Neuron (in vitro differentiated cells): Measurements from ENCODE around the gene HNRNPC.

ENCODE experiments used
- H2AFZ ChIP-seq: one replicate; pipeline ENCODE4 v1.6.1; 2013; ENCODE audit warnings: low read depth, mild to moderate bottlenecking, inconsistent platforms, low read length, moderate library complexity
- H3K27me3 ChIP-seq: one replicate; pipeline ENCODE4 v1.6.1; 2013; ENCODE audit warnings: low read length; ENCODE audit not compliant: insufficient read depth
- H3K36me3 ChIP-seq: one replicate; pipeline ENCODE4 v1.6.1; 2013; ENCODE audit warnings: low read length; ENCODE audit not compliant: insufficient read depth
- H3K4me1 ChIP-seq: one replicate; pipeline ENCODE4 v1.6.1; 2013; ENCODE audit warnings: low read length; ENCODE audit not compliant: insufficient read depth
- H3K4me3 ChIP-seq: 2 replicates; pipeline ENCODE4 v1.5.1; 2013; ENCODE audit warnings: mild to moderate bottlenecking, low read length, moderate library complexity
- H3K9me3 ChIP-seq: one replicate; pipeline ENCODE4 v1.6.1; 2013; ENCODE audit warnings: low read length

Gene HNRNPC

DNA sequence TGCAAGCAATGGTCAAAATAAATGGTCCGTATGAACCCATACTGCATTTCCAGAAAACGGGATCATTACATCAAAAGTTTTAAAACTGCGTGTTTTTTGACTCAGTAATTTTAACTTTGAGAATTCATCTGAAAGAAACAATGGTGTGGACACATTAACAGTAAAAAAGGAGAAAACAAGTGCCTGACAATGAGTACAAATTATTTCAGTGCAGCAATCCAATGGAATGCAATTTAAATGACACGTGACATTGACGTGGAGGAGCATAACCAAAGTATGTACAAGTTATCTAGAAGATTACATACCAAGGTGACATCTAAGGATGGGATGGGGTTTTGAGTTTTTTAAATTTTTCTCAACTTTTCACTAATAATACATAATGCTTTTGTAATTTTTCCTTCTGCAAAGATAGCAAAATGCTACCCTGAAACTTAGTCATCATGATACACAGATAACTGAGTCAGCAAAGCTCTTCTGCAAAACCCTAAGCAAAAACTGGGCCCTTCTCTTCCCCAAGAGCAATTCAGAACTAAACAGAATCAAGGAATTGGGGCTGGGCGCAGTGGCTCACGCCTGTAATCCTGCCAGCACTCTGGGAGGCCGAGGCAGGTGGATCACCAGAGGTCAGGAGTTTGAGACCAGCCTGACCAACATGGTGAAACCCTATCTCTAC, 20.4 kb downstream of the HNRNPC start:
- Histone ChIP-seq H3K4me1 (no peaks in the 10 kb centered on the region), H2AFZ (no peak overlapping the region), H3K9me3 (no peaks in the 10 kb centered on the region), H3K27me3 (no peaks in the 10 kb centered on the region), H3K36me3 (peaks cover 89% of the 10 kb centered on the region), H3K4me3 (no peak overlapping the region)

DNA sequence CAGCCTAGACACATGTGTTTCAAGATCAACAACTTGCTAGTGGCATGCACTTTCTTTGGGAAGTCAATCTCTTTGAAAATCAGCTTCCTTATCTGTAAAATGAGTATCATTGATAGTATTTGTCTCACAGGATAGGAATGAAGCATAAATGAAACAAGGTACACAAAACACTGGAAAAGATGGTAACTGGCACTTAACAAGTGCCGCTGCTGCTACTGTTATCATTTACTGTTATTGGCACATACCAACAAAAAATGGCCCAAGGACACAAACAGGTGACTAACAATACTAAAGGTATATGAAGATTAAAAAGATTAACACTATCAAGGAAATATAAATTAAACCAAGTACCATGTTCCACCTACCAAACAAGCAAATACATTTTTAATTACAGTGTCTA, 20.9 kb downstream of the HNRNPC start:
- H3K4me1 ChIP-seq = no peaks in the 10 kb centered on the region
- peaks cover 88% of the 10 kb centered on the region for H3K36me3 ChIP-seq
- H3K4me3 ChIP-seq = no peak overlapping the region

DNA sequence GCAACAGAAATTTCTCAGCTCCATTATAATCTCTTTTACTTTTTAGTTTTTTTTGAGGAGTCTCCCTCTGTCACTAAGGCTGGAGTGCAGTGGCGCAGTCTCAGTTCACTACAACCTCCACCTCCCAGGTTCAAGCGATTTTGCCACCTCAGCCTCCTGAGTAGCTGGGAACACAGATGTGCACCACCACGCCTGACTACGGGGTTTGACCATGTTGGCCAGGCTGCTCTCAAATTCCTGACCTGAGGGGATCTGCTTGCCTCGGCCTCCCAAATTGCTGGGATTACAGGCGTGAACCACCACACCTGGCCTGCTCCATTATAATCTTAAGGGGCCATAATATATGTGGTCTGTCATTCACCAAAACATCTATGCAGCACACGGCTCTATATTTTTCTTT, 23.4 kb downstream of the HNRNPC start:
- Histone ChIP-seq H2AFZ (no peak overlapping the region), H3K27me3 (no peaks in the 10 kb centered on the region), H3K4me3 (no peak overlapping the region), H3K9me3 (no peaks in the 10 kb centered on the region), H3K4me1 (no peaks in the 10 kb centered on the region), H3K36me3 (peaks cover 84% of the 10 kb centered on the region)

More for the DNA sequence above, 20.9 kb downstream of the HNRNPC start:
- no peak overlapping the region for H2AFZ ChIP-seq
- H3K27me3 ChIP-seq = no peaks in the 10 kb centered on the region
- no peaks in the 10 kb centered on the region for H3K9me3 ChIP-seq

DNA sequence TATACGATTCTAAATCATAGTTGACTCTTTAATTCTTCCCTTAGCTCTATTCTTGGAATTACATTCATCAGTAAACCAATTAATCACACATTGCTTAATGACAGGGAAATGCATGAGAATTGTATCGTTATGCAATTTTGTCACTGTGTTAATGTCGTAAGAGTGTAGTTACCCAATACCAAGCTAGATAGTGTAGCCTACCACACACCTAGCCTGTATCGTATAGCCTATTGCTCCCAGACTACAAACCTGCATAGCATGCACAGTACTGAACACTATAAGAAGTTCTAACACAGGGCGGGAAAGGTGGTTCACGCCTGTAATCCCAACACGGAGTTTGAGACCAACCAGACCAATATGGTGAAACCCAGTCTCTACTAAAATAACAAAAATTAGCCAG, 24.7 kb downstream of the HNRNPC start:
- Histone ChIP-seq H3K9me3 (no peaks in the 10 kb centered on the region), H3K4me1 (no peaks in the 10 kb centered on the region), H3K27me3 (no peaks in the 10 kb centered on the region), H2AFZ (no peak overlapping the region), H3K4me3 (no peak overlapping the region), H3K36me3 (peaks cover 82% of the 10 kb centered on the region)

DNA sequence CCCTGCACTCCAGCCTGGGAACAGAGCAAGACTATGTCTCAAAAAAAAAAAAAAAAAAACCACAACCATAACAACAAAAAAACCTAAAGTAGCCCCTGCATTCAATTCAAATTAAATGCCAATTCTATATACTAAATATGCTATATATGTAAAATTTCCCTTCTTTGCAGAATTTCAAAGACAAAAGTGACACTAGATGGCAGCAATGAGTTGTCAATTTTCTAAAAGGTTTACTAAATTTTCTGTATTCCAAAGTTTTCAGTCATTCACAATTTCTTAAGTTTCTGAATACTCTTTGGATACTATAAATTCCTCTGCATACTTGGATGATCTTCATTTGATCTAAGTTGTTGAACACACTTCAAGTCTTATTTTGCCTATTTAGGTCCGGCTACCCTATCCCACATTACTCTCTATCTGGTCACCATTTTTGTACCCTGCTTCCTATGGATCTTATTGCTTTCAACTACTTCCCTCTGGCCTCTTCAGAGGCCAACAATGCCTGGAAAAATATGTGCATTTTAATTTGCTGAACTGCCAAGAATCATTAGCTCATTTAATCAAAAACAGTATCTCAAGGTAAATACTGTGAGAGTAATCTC, 27.9 kb downstream of the HNRNPC start:
- H3K27me3 ChIP-seq = no peaks in the 10 kb centered on the region
- no peaks in the 10 kb centered on the region for H3K4me1 ChIP-seq
- H3K36me3 ChIP-seq = peaks cover 82% of the 10 kb centered on the region
- no peaks in the 10 kb centered on the region for H3K9me3 ChIP-seq
- H2AFZ ChIP-seq = no peak overlapping the region
- H3K4me3 ChIP-seq = no peak overlapping the region

DNA sequence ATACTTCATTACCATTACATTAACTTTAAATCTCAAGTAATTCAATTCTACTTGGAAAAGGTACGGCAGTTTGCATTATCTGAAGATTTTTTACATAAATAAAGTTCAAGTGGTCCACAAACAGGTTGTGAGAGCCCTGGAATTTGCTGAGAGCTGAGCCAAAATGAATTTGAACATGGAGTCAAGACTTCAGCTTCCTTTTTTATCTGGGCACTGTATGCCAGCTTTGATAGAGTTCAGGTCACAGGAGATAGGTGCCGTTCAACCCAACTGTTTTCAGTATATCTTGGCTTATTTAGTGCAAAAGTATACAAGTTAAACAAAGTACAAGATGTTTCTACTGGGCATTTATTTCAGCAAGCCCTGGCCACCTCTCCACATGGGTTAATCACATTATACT, 28.8 kb downstream of the HNRNPC start:
- Histone ChIP-seq H3K4me3 (no peak overlapping the region), H3K36me3 (peaks cover 82% of the 10 kb centered on the region), H3K27me3 (no peaks in the 10 kb centered on the region), H3K9me3 (no peaks in the 10 kb centered on the region), H2AFZ (no peak overlapping the region), H3K4me1 (no peaks in the 10 kb centered on the region)

DNA sequence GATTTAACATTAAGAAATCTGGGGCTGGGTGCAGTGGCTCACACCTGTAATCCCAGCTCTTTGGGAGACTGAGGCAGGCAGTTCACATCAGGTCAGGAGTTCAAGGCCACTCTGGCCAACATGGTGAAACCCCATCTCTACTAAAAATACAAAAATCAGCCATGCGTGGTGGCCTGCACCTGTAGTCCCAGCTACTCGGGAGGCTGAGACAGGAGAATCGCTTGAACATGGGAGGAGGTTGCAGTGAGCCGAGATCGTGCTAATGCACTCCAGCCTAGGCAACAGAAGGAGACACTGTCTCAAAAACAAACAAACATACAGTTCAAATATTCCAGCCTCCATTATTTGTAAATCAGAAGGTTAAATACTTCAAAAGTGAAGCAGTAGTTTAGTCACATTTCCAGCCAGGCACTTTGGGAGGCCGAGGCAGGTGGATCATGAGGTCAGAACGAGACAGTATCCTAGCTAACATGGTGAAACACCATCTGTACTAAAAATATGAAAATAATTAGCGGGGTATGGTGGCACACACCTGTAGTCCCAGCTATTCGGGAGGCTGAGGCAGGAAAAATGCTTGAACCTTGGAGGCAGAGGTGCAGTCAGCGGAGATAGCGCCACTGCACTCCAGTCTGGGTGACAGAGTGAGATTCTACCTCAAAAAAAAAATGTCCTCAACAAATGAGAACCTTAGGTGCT, 30.3 kb downstream of the HNRNPC start:
- peaks cover 84% of the 10 kb centered on the region for H3K36me3 ChIP-seq

DNA sequence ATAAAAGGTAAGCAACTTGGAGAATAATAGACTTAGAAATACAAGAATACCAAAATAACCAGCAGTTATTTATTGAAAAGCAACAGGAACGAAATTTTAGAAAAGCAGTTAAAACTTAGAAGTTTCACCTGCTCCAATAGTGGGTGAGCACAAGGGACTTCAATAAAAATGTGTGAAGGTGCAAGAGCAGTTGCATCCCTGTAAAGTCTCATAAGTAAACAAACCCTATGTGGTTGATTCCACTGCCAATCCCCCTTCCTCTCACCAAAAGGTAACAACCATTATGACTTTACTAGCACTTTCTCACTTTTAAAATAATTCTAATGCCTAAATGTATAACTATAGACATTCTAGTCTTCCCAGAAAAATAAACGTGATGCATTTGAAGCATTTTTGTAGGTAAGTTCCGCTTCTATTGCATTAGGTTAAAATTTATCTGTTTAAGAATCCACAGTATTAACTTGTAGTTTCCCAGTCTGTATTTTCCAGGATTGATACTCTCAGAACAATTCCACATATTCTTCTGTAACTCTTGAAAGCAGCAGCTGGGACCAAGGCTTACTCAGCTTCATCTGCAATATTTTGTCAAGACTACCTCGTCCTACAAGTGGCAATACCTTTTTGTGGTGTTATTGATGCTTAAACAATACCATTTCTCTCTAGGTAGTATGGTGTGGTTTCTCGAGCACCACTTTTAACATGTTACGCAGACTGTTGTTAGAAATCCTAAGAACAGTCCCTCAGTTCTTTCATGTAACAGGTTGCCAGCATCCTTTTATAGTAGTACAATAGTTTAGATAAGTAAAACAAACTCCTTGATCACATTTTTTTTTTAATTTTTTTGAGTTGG, 32.1 kb downstream of the HNRNPC start:
- Histone ChIP-seq H3K36me3 (peaks cover 85% of the 10 kb centered on the region), H3K4me3 (no peak overlapping the region), H3K4me1 (no peaks in the 10 kb centered on the region), H2AFZ (no peak overlapping the region), H3K27me3 (no peaks in the 10 kb centered on the region), H3K9me3 (no peaks in the 10 kb centered on the region)

More for the DNA sequence above, 30.3 kb downstream of the HNRNPC start:
- no peak overlapping the region for H2AFZ ChIP-seq
- no peaks in the 10 kb centered on the region for H3K4me1 ChIP-seq
- no peak overlapping the region for H3K4me3 ChIP-seq
- H3K9me3 ChIP-seq = no peaks in the 10 kb centered on the region
- H3K27me3 ChIP-seq = no peaks in the 10 kb centered on the region

DNA sequence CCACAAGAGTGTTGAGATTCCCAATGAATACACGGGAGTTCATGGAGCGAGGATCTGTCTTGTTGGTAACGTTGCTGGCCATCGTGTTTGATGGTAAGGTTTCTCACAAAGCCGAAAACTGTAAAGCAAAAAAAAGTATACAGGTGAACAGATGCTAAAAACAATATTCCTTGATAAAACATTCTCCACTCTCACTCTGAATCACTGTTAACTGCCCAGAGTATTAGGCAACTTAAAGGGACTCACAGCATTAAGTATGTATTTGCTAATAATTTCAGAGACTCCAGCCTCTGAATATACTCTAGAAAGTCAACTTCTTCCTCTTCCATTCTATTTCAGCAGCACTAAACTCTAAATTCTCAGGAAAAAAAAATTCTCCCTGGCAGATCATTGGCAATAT, 35.1 kb downstream of the HNRNPC start:
- no peak overlapping the region for H3K4me3 ChIP-seq
- no peaks in the 10 kb centered on the region for H3K27me3 ChIP-seq
- H2AFZ ChIP-seq = no peak overlapping the region
- H3K36me3 ChIP-seq = peaks cover 95% of the 10 kb centered on the region
- H3K9me3 ChIP-seq = no peaks in the 10 kb centered on the region
- no peaks in the 10 kb centered on the region for H3K4me1 ChIP-seq

DNA sequence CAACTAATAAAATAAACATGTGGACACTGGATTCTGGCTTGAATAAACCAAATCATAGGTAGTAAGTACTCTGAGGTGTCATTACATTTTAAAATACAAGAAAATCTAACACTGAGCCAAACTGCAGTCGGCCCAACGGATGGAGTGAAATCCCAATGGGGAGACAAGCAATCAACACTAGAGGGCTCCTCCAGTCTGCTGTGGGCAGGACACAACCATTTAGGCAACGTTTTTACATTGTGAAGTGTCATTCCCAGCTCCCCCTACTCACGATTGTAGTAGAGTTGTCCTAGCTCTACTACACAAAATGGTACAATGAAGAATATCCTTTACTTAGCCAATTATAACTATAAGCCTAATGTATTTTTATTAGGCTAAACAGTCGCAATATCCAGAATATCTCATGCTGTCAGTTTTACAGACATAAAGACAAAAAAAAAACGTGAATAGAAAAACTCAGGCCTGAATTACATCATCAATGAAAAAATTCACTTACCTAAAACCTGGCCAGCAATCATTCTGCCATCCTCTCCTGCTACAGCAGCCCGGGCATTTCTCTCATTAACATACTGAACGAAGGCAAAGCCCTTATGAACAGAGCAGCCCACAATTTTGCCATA, 35.7 kb downstream of the HNRNPC start:
- peaks cover 95% of the 10 kb centered on the region for H3K36me3 ChIP-seq
- H2AFZ ChIP-seq = no peak overlapping the region
- no peaks in the 10 kb centered on the region for H3K4me1 ChIP-seq
- H3K9me3 ChIP-seq = no peaks in the 10 kb centered on the region
- no peaks in the 10 kb centered on the region for H3K27me3 ChIP-seq
- no peak overlapping the region for H3K4me3 ChIP-seq

DNA sequence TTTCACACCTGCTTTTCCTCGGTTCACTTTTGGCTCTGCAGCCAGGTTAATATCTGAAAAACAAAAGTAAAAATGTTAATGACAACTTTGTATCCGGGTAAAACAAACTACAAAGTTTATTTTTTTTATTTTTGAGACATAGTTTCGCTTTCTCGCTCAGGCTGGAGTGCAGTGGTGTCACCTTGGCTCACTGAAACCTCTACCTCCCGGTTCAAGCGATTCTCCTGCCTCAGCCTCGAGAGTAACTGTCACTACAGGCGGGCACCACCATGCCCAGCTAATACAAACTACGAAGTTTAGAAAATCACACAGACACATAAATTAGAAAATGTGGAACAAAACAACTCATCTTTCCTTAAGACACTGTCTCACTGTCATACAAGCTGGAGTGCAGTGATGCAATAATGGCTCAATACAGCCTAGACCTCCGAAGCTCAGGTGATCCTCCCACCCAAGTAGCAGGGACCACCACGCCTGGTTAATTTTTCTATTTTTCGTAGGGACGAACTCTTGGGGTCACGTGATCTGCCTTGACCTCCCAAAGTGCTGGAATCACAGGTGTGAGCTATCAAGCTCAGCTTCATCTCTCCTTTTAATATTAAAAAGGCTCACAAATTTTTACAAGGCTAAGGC, 38.1 kb downstream of the HNRNPC start:
- H3K27me3 ChIP-seq = no peaks in the 10 kb centered on the region
- H3K36me3 ChIP-seq = peaks cover 96% of the 10 kb centered on the region
- no peak overlapping the region for H2AFZ ChIP-seq
- H3K9me3 ChIP-seq = no peaks in the 10 kb centered on the region
- no peaks in the 10 kb centered on the region for H3K4me1 ChIP-seq
- no peak overlapping the region for H3K4me3 ChIP-seq

DNA sequence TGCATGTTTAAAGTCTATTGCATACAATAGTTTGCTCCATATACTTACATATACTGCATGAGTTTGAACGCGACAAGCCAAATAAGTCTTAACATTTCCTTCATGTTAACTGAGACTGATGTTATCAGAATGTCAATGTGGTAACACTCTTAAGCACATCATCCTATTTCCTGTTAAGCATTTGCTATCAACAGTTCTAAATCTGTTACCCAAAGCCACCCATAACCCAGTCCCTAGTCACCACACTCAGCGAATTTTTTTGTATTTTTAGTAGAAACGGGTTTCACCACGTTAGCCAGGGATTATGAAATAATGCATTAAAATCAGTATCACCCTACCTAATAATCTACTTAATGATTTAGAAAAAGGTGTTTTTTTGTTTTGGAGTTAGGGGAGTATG, 39.4 kb downstream of the HNRNPC start:
- Histone ChIP-seq H3K9me3 (no peaks in the 10 kb centered on the region), H3K4me1 (no peaks in the 10 kb centered on the region), H2AFZ (no peak overlapping the region), H3K27me3 (no peaks in the 10 kb centered on the region), H3K4me3 (no peak overlapping the region), H3K36me3 (peaks cover 97% of the 10 kb centered on the region)
